ENCODE results near the gene MTUS2.

- TF ChIP-seq POLR2AphosphoS5 (IDR thresholded peaks at IDR 0.05) (no peak), EP300 (conservative IDR thresholded peaks at IDR 0.05; ENCODE audit: poor library complexity, severe bottlenecking) (no peak), CTCF (IDR thresholded peaks at IDR 0.05; ENCODE audit: poor library complexity, severe bottlenecking) (no peak), RAD21 (conservative IDR thresholded peaks at IDR 0.05) (no peak), REST (IDR thresholded peaks at IDR 0.05; ENCODE audit: borderline replicate concordance) (no peak), SMC3 (conservative IDR thresholded peaks at IDR 0.05; ENCODE audit: poor library complexity) (no peak), EZH2 (IDR thresholded peaks at IDR 0.05; ENCODE audit: borderline replicate concordance, insufficient read depth, low read length, poor library complexity, severe bottlenecking) (no peak)
Observed at GRCh38 chr13:29125191-29125933, 305.2 kb downstream of the MTUS2 start.

Measured in neural cell (in vitro differentiated cells).